ENCODE measurements around the gene ARHGEF6.
"Not testable (repeated sequence)": the region's sequence is repeated elsewhere in the genome, so short reads cannot be mapped to it uniquely, and the experiment has no call there.

DNA sequence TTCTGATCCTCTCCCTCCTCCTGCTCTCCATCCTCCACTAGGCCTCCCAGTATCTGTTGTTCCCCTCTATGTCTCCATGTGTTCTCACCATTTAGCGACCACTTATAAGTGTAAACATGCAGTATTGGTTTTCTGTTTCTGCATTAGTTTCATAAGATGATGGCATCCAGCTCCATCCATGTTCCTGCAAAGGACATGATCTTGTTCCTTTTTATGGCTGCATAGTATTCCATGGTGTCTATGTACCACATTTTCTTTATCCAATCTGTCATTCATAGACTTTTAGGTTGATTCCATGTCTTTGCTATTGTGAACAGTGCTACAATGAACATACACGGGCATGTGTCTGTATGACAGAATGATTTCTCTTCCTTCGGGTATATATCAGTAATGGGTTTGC lies 13.9 kb upstream of the ARHGEF6 start:
- TF ChIP-seq, protein P1, sequence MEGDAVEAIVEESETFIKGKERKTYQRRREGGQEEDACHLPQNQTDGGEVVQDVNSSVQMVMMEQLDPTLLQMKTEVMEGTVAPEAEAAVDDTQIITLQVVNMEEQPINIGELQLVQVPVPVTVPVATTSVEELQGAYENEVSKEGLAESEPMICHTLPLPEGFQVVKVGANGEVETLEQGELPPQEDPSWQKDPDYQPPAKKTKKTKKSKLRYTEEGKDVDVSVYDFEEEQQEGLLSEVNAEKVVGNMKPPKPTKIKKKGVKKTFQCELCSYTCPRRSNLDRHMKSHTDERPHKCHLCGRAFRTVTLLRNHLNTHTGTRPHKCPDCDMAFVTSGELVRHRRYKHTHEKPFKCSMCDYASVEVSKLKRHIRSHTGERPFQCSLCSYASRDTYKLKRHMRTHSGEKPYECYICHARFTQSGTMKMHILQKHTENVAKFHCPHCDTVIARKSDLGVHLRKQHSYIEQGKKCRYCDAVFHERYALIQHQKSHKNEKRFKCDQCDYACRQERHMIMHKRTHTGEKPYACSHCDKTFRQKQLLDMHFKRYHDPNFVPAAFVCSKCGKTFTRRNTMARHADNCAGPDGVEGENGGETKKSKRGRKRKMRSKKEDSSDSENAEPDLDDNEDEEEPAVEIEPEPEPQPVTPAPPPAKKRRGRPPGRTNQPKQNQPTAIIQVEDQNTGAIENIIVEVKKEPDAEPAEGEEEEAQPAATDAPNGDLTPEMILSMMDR (IDR thresholded peaks at IDR 0.05) = not testable (repeated sequence)
- TF ChIP-seq POLR2AphosphoS5 (IDR thresholded peaks at IDR 0.05; ENCODE audit: insufficient read depth in 1 of 2, low read depth in 1 of 2) = not testable (repeated sequence)

Data from vagina (tissue), 2 donors.